SK-N-SH (cell line): ENCODE data around the gene RFFL. TPM values are rescaled to one million over a fixed set of nuclear protein-coding genes. Genes with fewer than 3 reads are reported as not detected.
A peak's percentile ranks its signal among the peaks of the same experiment; 100 is the strongest.

Source experiments
- CTCF ChIA-PET: fragments of 300-600, 350-600 bp; formaldehyde crosslinking; extraction: SDS; loops from one replicate; lab custom pipeline; 2021; lab: Yijun Ruan, JAX
- POLR2A ChIA-PET: fragments of 350-600 bp; sonication (Branson Sonifier 250); formaldehyde crosslinking; extraction: SDS; loops from one replicate; lab custom pipeline; 2020; ENCODE audit warnings: antibody characterized with exemption, inconsistent platforms; lab: Yijun Ruan, JAX
- DNase-seq: peaks from one replicate; pipeline ENCODE4 v3.0.0; 2012
- H2AFZ ChIP-seq: fragments of 200-600 bp; sonication (generic); 2 replicates; pipeline ENCODE4 v1.8.1; 2016; ENCODE audit warnings: antibody characterized with exemption, mild to moderate bottlenecking, low read depth
- H3F3A ChIP-seq: fragments of 200-600 bp; sonication (generic); replicated peaks from 2 replicates; pipeline ENCODE3; 2016; ENCODE audit warnings: antibody characterized with exemption, mild to moderate bottlenecking; ENCODE audit not compliant: insufficient read depth
- H3K27ac ChIP-seq, 2 experiments: fragments of 200-500 bp in 1 of 2; fragments of 200-600 bp in 1 of 2; sonication (Bioruptor generic) in 1 of 2; sonication (generic), shearing (Covaris generic) in 1 of 2; 2 replicates each; pipeline versions ENCODE4 v1.5.1 to v1.6.1; 2014 to 2016; ENCODE audit warnings: low read depth in 2 of 2, inconsistent platforms in 1 of 2, low read length in 1 of 2, mild to moderate bottlenecking in 1 of 2, mixed read lengths in 1 of 2
- H3K27me3 ChIP-seq: fragments of 200-600 bp; sonication (generic), shearing (Covaris generic); 2 replicates; pipeline ENCODE4 v1.6.1; 2016; ENCODE audit warnings: mixed run types; ENCODE audit not compliant: insufficient read depth
- H3K36me3 ChIP-seq, 2 experiments: fragments of 200-500 bp in 1 of 2; fragments of 200-600 bp in 1 of 2; sonication (Bioruptor generic) in 1 of 2; sonication (generic) in 1 of 2; replicated peaks in 1 of 2; 2 replicates each; pipeline versions ENCODE3 to v1.5.1; 2014 to 2016; ENCODE audit warnings: low read length in 1 of 2, mild to moderate bottlenecking in 1 of 2; ENCODE audit not compliant: insufficient read depth in 2 of 2, control insufficient read depth in 1 of 2
- H3K4me1 ChIP-seq, 2 experiments: fragments of 200-500 bp in 1 of 2; fragments of 200-600 bp in 1 of 2; sonication (Bioruptor generic) in 1 of 2; sonication (generic), shearing (Covaris generic) in 1 of 2; 2 replicates each; pipeline versions ENCODE4 v1.5.1 to v1.6.1; 2014 to 2016; ENCODE audit warnings: low read depth in 1 of 2, low read length in 1 of 2, mixed run types in 1 of 2; ENCODE audit not compliant: insufficient read depth in 2 of 2, control insufficient read depth in 1 of 2
- H3K4me2 ChIP-seq: fragments of 200-600 bp; sonication (generic), shearing (Covaris generic); 2 replicates; pipeline ENCODE4 v1.6.1; 2017; ENCODE audit warnings: mixed run types
- H3K4me3 ChIP-seq, 2 experiments: fragments of 200-500 bp in 1 of 2; fragments of 200-600 bp in 1 of 2; sonication (Bioruptor generic) in 1 of 2; sonication (generic), shearing (Covaris generic) in 1 of 2; 2 replicates each; pipeline versions ENCODE4 v1.5.1 to v1.8.1; 2014 to 2016; ENCODE audit warnings: low read depth in 2 of 2, inconsistent platforms in 1 of 2, low read length in 1 of 2, mild to moderate bottlenecking in 1 of 2, mixed read lengths in 1 of 2, moderate library complexity in 1 of 2
- H3K79me2 ChIP-seq: fragments of 200-600 bp; sonication (generic); 2 replicates; pipeline ENCODE4 v1.8.1; 2017; ENCODE audit warnings: mild to moderate bottlenecking; ENCODE audit not compliant: insufficient read depth
- H3K9ac ChIP-seq: fragments of 200-600 bp; sonication (generic); 2 replicates; pipeline ENCODE4 v1.6.1; 2017; ENCODE audit warnings: mixed run types
- H3K9me2 ChIP-seq: fragments of 200-600 bp; sonication (generic); 2 replicates; pipeline ENCODE4 v1.6.1; 2017; ENCODE audit warnings: mixed run types
- H3K9me3 ChIP-seq: fragments of 200-600 bp; sonication (generic); 2 replicates; pipeline ENCODE4 v1.6.1; 2017; ENCODE audit warnings: mixed run types, mild to moderate bottlenecking, moderate library complexity
- H4K20me1 ChIP-seq: fragments of 200-600 bp; sonication (generic); 2 replicates; pipeline ENCODE4 v1.6.1; 2017; ENCODE audit warnings: mild to moderate bottlenecking, mixed run types; ENCODE audit not compliant: insufficient read depth
- FOSL2 ChIP-seq: IDR thresholded peaks from 2 replicates; pipeline ENCODE4 v1.4.0; 2012; ENCODE audit warnings: low read depth, mild to moderate bottlenecking, moderate library complexity, borderline replicate concordance
- GABPA ChIP-seq: IDR thresholded peaks from 2 replicates; pipeline ENCODE4 v1.4.0; 2012; ENCODE audit warnings: low read depth, mild to moderate bottlenecking
- MEF2A ChIP-seq: IDR thresholded peaks from 2 replicates; pipeline ENCODE4 v1.4.0; 2012; ENCODE audit warnings: low read depth, borderline replicate concordance
- MXI1 ChIP-seq: IDR thresholded peaks from 2 replicates; pipeline ENCODE4 v1.6.1; 2012; ENCODE audit warnings: mild to moderate bottlenecking, low read depth, low read length, improper control_type of control experiment
- NRF1 ChIP-seq: IDR thresholded peaks from 2 replicates; pipeline ENCODE4 v1.6.1; 2012; ENCODE audit warnings: low read depth, mild to moderate bottlenecking, low read length
- RAD21 ChIP-seq: IDR thresholded peaks from 2 replicates; pipeline ENCODE4 v1.6.1; 2012; ENCODE audit warnings: mild to moderate bottlenecking, low read length
- RFX5 ChIP-seq: IDR thresholded peaks from 2 replicates; pipeline ENCODE4 v1.6.1; 2012; ENCODE audit warnings: mild to moderate bottlenecking, improper control_type of control experiment, low read length
- SMC3 ChIP-seq: IDR thresholded peaks from 2 replicates; pipeline ENCODE4 v1.6.1; 2012; ENCODE audit warnings: low read depth, low read length, improper control_type of control experiment
- TCF12 ChIP-seq: IDR thresholded peaks from 2 replicates; pipeline ENCODE4 v1.4.0; 2012
- YY1 ChIP-seq: IDR thresholded peaks from 2 replicates; pipeline ENCODE4 v1.4.0; 2012; ENCODE audit warnings: low read depth, mild to moderate bottlenecking
- WGBS: methylation state at CpG from one replicate; pipeline ENCODE4 v1.1.6; 2017; ENCODE audit warnings: low lambda C conversion rate; 5-methylcytosine and 5-hydroxymethylcytosine counted together
- polyA plus RNA-seq, 3 experiments: library from polyadenylated mRNA; depleted of rRNA; stranded (reverse); fragments of >200 nt; gene quantifications; 2 replicates each; pipeline ENCODE4 v1.2.3, GENCODE V29; 2012
- TF ChIP-seq, protein P1 (sequence below): IDR thresholded peaks from 2 replicates; pipeline ENCODE4; 2012
- TF ChIP-seq, protein P2 (sequence below): fragments of 200-600 bp; sonication (generic); IDR thresholded peaks from 2 replicates; pipeline ENCODE4 v1.6.1; 2017; ENCODE audit warnings: antibody characterized with exemption, mild to moderate bottlenecking, moderate library complexity
- TF ChIP-seq, protein P3 (sequence below): IDR thresholded peaks from 2 replicates; pipeline ENCODE4 v1.4.0; 2012; ENCODE audit warnings: low read depth

RFFL gene
- polyA plus RNA-seq, 1 of the 3 experiments (the other 2 are of a cell fraction): 10.1 TPM

DNA sequence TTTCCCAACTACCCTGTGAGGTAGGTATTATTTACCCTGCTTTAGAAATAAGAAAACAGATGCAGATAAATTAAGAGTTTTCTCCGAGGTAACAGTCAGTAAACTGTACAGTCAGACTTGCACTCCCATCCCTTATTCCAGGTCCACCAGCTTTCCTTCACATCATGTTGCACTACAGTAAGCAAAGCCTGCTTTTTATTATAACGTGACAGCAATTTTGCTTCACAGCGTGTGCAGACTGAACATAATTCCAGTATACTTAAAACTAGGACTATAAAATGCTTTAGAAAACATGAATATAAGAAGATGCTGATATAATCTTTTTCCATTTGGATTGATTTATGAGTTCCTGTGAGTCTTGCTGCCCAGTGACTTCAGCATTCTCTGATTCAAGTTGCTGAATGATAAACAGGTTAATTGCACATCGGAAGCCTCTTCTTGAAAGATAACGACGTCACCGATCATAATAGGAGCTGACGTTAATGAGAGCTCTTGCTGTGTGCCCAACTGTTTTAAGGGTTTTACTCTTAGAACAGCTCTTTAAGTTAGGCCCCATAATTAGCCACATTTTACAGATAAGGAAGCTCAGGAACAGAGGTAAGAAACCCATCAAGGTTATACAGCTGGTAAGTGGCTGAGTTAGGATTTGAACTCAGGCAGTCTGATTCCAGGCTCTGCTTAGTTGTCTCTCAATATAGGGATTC lies 81.8 kb downstream of the RFFL start:
- Histone ChIP-seq H3K4me2 (peak overlapping the region; percentile 78), H4K20me1 (no peaks in the 10 kb centered on the region), H3K9me2 (no peaks in the 10 kb centered on the region), H3F3A (peaks cover 7% of the 10 kb centered on the region), H3K9me3 (no peaks in the 10 kb centered on the region), H3K27me3 (no peaks in the 10 kb centered on the region), H3K27ac (peak overlapping the region; percentile 91 to 94), H3K79me2 (peaks cover 37% of the 10 kb centered on the region; the same call in 1 of the 2 replicates), H3K36me3 (peaks cover 16 to 23% of the 10 kb centered on the region in 2 experiments), H2AFZ (peak overlapping the region; percentile 82; the same call in 1 of the 2 replicates), H3K4me3 (peak overlapping the region; percentile 71 to 80), H3K4me1 (peaks cover 0 to 15% of the 10 kb centered on the region in 2 experiments; a peak in 2 of 4 replicates), H3K9ac (peak overlapping the region; percentile 91)
- ChIA-PET CTCF (interaction anchor here (0.6 to 4.1 kb wide), 15 partner anchors 10 to 541 kb away, joined by 3 to 25 read pairs (median 3); partner anchors contain the start of gene RAD51D), POLR2A (interaction anchor here (0.7 to 2.0 kb wide), 2 partner anchors 20 to 369 kb away, joined by 6 to 12 read pairs; partner anchors contain the start of genes CCT6B and ZNF830)
- peak; percentile 37 for DNase-seq
- no peak for TF ChIP-seq MEF2A
- TF ChIP-seq, protein P1, sequence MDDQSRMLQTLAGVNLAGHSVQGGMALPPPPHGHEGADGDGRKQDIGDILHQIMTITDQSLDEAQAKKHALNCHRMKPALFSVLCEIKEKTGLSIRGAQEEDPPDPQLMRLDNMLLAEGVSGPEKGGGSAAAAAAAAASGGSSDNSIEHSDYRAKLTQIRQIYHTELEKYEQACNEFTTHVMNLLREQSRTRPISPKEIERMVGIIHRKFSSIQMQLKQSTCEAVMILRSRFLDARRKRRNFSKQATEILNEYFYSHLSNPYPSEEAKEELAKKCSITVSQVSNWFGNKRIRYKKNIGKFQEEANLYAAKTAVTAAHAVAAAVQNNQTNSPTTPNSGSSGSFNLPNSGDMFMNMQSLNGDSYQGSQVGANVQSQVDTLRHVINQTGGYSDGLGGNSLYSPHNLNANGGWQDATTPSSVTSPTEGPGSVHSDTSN: no peak
- TF ChIP-seq GABPA: no peak
- 26% methylated on average over 8 of the region's 8 CpGs for WGBS

DNA sequence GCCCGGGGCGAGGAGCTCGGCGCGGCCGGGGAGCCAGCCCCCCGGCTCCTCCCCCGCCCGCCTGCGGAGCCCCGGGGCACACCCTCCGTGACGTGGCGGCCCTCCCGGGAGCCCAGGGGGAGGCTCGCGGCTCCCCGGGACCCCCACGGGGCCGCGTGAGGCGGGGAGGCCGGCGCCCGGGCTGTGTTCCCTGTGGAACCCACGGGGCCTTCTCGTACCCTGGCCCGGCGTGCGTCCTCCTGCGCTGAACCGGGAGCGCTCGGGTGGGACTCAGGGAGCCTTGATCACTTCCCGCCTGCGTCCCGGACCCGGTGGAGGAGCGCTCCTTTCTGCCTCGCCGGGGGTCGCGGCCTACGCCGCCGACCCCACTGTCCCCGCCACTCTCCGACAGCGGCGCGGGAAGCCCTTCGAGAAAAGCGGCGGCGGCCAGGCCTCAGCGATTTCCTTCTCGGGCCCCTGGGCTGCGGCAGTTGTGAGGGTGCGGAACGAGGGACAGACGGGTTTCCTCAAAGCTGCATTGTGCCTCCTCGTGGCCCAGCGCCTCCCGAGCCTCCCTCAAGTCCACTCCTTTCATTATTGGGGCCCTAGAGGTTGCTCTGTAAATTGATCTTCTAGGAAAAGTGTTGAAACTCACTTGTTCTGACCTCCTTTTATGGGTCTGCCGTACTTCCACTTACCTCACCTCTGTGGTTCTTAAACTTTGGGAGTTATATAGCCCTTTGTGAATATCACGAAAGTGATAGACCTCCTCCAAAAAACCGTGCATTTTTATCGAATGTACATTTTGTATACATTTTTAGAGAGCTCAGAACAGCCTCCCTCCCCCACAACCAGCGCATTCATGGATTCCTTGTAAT lies 82.6 kb downstream of the RFFL start:
- H3K4me3 ChIP-seq: peak overlapping the region; percentile 71 to 80
- peak overlapping the region; percentile 78 for H3K4me2 ChIP-seq
- WGBS: 2% methylated on average over 5 of the region's 69 CpGs
- H4K20me1 ChIP-seq: no peaks in the 10 kb centered on the region
- no peaks in the 10 kb centered on the region for H3K27me3 ChIP-seq
- TF ChIP-seq RFX5 (no peak), SMC3 (peak; percentile 27; the same call in 1 of the 2 replicates), FOSL2 (no peak), MXI1 (peak; percentile 86; the same call in 1 of the 2 replicates), RAD21 (peak; percentile 50), NRF1 (no peak), TCF12 (0 out of 2 replicates have a peak, but pooled peaks have one; percentile 2), YY1 (0 out of 2 replicates have a peak, but pooled peaks have one; percentile 46)
- TF ChIP-seq, protein P2, sequence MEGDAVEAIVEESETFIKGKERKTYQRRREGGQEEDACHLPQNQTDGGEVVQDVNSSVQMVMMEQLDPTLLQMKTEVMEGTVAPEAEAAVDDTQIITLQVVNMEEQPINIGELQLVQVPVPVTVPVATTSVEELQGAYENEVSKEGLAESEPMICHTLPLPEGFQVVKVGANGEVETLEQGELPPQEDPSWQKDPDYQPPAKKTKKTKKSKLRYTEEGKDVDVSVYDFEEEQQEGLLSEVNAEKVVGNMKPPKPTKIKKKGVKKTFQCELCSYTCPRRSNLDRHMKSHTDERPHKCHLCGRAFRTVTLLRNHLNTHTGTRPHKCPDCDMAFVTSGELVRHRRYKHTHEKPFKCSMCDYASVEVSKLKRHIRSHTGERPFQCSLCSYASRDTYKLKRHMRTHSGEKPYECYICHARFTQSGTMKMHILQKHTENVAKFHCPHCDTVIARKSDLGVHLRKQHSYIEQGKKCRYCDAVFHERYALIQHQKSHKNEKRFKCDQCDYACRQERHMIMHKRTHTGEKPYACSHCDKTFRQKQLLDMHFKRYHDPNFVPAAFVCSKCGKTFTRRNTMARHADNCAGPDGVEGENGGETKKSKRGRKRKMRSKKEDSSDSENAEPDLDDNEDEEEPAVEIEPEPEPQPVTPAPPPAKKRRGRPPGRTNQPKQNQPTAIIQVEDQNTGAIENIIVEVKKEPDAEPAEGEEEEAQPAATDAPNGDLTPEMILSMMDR: peak; percentile 55
- TF ChIP-seq, protein P3, sequence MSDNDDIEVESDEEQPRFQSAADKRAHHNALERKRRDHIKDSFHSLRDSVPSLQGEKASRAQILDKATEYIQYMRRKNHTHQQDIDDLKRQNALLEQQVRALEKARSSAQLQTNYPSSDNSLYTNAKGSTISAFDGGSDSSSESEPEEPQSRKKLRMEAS: peak; percentile 85
- TF ChIP-seq, all 33 proteins: peak for 7
- Histone ChIP-seq H3K9me3 (no peaks in the 10 kb centered on the region), H2AFZ (peak overlapping the region; percentile 82), H3K9ac (peak overlapping the region; percentile 91), H3K27ac (peak overlapping the region; percentile 91 to 94), H3F3A (peaks cover 7% of the 10 kb centered on the region), H3K4me1 (peaks cover 0 to 15% of the 10 kb centered on the region in 2 experiments; a peak in 2 of 4 replicates), H3K79me2 (peaks cover 37% of the 10 kb centered on the region; the same call in 1 of the 2 replicates), H3K9me2 (no peaks in the 10 kb centered on the region), H3K36me3 (peaks cover 14 to 15% of the 10 kb centered on the region in 2 experiments)
- CTCF ChIA-PET: interaction anchor here (0.6 to 4.1 kb wide), 17 partner anchors 11 to 540 kb away, joined by 3 to 25 read pairs (median 3); partner anchors contain the start of gene RAD51D
- peak; percentile 95 for DNase-seq
- POLR2A ChIA-PET: interaction anchor here (0.6 to 2.0 kb wide), 2 partner anchors 20 to 160 kb away, joined by 4 to 12 read pairs; partner anchors contain the start of genes CCT6B and ZNF830
